Duodenal mucosa (tissue), 2 donors: ENCODE data around the gene NCOA3.
"Not testable (repeated sequence)": the region's sequence is repeated elsewhere in the genome, so short reads cannot be mapped to it uniquely, and the experiment has no call there.

Source experiments
- H3K27ac ChIP-seq: one replicate; pipeline ENCODE4 v1.7.0; 2013; ENCODE audit warnings: low read depth, low read length
- H3K27me3 ChIP-seq, 2 donors: one replicate each; pipeline ENCODE4 v1.7.0; 2013; ENCODE audit warnings: low read length in 2 of 2, control low read depth in 1 of 2; ENCODE audit not compliant: insufficient read depth in 2 of 2, control insufficient read depth in 1 of 2
- H3K36me3 ChIP-seq, 2 donors: one replicate each; pipeline ENCODE4 v1.7.0; 2013; ENCODE audit warnings: low read length in 2 of 2, control low read depth in 1 of 2; ENCODE audit not compliant: insufficient read depth in 2 of 2, control insufficient read depth in 1 of 2
- H3K4me1 ChIP-seq, 2 donors: one replicate each; pipeline ENCODE4 v1.7.0; 2013; ENCODE audit warnings: low read length in 2 of 2, control low read depth in 1 of 2; ENCODE audit not compliant: insufficient read depth in 2 of 2, control insufficient read depth in 1 of 2
- H3K4me3 ChIP-seq, 2 donors: one replicate each; pipeline ENCODE4 v1.7.0; 2013; ENCODE audit warnings: low read length in 2 of 2, low read depth in 1 of 2
- H3K9ac ChIP-seq, 2 donors: one replicate each; pipeline ENCODE4 v1.7.0; 2013; ENCODE audit warnings: low read length in 2 of 2, low read depth in 1 of 2
- H3K9me3 ChIP-seq, 2 donors: one replicate each; pipeline ENCODE4 v1.7.0; 2013; ENCODE audit warnings: low read length in 2 of 2, control low read depth in 1 of 2; ENCODE audit not compliant: control insufficient read depth in 1 of 2

Gene NCOA3

DNA sequence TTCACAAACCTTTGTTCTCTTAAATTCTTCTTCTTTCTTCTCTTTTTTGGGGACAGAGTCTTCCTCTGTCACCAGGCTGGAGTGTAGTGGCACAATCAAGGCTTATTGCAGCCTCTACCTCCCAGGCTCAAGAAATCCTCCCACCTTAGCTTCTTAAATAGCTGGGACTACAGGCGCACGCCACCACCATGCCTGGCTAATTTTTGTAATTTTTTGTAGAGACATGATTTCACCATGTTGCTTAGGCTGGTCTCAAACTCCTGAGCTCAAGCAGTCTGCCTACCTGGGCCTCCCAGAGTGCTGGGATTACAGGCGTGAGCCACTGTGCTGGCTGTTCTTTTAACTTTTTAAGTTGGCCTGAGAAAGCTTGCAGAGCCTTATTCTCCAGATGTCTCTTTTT, 48.0 kb downstream of the NCOA3 start:
- no peaks in the 10 kb centered on the region for H3K4me1 ChIP-seq
- no peak overlapping the region for H3K4me3 ChIP-seq
- H3K36me3 ChIP-seq: no peaks in the 10 kb centered on the region
- no peaks in the 10 kb centered on the region for H3K9me3 ChIP-seq
- H3K9ac ChIP-seq: no peak overlapping the region
- H3K27ac ChIP-seq: no peak overlapping the region
- no peaks in the 10 kb centered on the region for H3K27me3 ChIP-seq

DNA sequence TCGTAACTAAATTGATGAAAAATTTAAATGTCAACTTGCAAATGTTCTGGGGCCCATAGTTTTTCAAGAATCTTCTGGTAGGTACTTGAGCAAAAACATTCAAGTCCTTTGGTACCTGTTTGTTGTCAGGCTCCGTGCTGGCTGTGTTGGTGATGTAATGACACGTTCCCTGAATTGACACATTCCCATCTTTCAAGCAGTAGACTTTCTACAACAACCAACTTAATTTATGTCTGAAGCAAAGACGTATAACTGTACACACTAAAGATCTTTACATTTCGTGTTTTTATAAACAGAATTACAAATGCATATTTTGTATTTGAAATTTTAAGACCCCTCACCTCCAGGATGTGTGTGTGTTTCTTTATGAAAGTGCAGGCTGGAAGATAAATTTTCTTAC, 49.5 kb downstream of the NCOA3 start:
- no peaks in the 10 kb centered on the region for H3K9me3 ChIP-seq
- H3K27ac ChIP-seq: no peak overlapping the region
- no peaks in the 10 kb centered on the region for H3K36me3 ChIP-seq
- H3K9ac ChIP-seq: no peak overlapping the region
- no peaks in the 10 kb centered on the region for H3K4me1 ChIP-seq
- H3K27me3 ChIP-seq: no peaks in the 10 kb centered on the region
- no peak overlapping the region for H3K4me3 ChIP-seq

DNA sequence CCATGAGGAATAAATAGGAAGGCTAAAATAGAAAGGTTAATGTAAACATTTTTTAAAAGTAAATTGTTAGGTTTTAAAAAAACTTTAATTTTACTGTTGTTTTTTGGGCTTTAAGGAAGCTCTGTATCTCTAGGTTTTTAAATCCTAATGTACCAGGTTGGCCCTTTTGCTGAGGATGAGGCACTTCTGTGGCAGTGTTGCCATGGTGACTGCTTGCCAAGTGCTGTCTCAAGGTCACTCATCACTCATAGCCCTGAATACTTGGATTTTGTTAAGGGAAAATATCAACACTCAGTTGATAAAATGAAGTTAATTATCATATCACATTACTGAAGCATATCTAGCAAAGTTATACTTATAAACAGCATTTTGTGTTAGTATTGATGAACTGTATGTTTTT, 50.2 kb downstream of the NCOA3 start:
- H3K9me3 ChIP-seq: no peaks in the 10 kb centered on the region
- no peak overlapping the region for H3K4me3 ChIP-seq
- no peaks in the 10 kb centered on the region for H3K36me3 ChIP-seq
- no peaks in the 10 kb centered on the region for H3K27me3 ChIP-seq
- H3K9ac ChIP-seq: no peak overlapping the region
- H3K4me1 ChIP-seq: no peaks in the 10 kb centered on the region
- no peak overlapping the region for H3K27ac ChIP-seq

DNA sequence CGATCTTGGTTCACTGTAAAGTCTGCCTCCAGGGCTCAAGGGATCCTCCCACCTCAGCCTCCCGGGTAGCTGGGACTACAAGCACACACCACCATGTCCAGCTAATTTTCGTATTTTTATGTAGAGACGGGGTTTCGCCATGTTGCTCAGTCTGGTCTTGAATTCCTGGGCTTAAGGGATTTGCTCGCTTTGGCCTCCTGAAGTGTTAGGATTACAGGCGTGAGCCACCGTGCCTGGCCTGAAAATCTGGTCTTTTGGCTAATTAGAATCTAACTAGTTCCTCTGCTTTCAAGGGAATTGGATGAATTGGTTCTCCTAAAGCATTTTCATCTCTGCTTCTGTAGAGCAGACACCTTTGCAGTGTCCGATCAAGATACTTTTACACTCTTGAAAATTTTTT, 51.3 kb downstream of the NCOA3 start:
- Histone ChIP-seq H3K4me1 (no peaks in the 10 kb centered on the region), H3K36me3 (no peaks in the 10 kb centered on the region), H3K27ac (no peak overlapping the region), H3K27me3 (no peaks in the 10 kb centered on the region), H3K9ac (no peak overlapping the region), H3K4me3 (no peak overlapping the region), H3K9me3 (no peaks in the 10 kb centered on the region)

DNA sequence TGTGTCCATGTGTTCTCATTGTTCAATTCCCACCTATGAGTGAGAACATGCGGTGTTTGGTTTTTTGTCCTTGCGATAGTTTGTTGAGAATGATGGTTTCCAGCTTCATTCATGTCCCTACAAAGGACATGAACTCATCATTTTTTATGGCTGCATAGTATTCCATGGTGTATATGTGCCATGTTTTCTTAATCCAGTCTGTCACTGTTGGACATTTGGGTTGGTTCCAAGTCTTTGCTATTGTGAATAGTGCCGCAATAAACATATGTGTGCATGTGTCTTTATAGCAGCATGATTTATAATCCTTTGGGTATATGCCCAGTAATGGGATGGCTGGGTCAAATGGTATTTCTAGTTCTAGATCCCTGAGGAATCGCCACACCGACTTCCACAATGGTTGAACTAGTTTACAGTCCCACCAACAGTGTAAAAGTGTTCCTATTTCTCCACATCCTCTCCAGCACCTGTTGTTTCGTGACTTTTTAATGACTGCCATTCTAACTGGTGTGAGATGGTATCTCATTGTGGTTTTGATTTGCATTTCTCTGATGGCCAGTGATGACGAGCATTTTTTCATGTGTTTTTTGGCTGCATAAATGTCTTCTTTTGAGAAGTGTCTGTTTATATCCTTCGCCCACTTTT, 52.0 kb downstream of the NCOA3 start:
- not testable (repeated sequence) for H3K4me1 ChIP-seq, H3K36me3 ChIP-seq, H3K27me3 ChIP-seq, H3K27ac ChIP-seq, H3K4me3 ChIP-seq, H3K9ac ChIP-seq, H3K9me3 ChIP-seq

DNA sequence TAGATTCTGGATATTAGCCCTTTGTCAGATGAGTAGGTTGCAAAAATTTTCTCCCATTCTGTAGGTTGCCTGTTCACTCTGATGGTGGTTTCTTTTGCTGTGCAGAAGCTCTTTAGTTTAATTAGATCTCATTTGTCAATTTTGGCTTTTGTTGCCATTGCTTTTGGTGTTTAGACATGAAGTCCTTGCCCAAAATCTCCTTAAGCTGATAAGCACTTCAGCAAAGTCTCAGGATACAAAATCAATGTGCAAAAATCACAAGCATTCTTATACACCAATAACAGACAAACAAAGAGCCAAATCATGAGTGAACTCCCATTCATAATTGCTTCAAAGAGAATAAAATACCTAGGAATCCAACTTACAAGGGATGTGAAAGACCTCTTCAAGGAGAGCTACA, 52.6 kb downstream of the NCOA3 start:
- not testable (repeated sequence) for H3K9ac ChIP-seq, H3K9me3 ChIP-seq, H3K4me3 ChIP-seq, H3K36me3 ChIP-seq, H3K27me3 ChIP-seq, H3K4me1 ChIP-seq, H3K27ac ChIP-seq

DNA sequence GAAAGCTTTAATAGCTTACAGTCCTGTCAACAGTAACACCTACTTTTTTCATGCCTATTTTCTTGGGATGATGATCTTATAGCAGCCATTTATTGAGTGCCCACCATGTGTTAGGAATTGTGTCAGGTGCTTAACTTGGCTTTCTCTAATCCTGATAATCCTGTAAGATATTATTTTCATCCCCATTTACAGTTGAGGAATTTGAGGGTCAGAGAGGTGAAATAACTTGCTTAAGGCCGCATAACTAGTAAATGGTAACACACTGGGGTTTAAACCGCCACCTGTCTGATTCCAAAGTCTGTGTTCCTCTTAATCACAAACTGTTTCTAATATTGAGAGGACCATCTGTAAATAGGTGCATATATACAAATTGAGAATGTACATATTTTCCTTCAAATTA, 55.5 kb downstream of the NCOA3 start:
- no peak overlapping the region for H3K27ac ChIP-seq
- H3K9ac ChIP-seq: no peak overlapping the region
- peaks cover 6 to 8% of the 10 kb centered on the region in 2 donors for H3K4me1 ChIP-seq

DNA sequence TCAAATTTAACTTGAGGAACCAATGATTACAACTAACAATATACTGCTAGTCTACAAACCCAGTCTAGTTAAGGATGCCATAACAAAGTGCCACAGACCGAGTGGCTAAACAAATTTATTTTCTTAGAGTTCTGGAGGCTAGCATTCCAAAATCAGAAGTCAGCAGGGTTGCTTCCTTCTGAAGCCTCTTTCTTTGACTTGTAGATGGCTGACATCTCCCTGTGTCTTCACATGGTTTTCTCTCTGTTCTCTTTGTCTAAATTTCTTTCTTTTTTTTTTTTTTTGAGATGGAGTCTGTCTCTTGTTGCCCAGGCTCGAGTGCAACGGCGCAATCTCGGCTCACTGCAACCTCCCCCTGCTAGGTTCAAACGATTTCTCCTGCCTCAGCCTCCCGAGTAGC, 56.1 kb downstream of the NCOA3 start:
- H3K4me3 ChIP-seq: no peak overlapping the region
- no peak overlapping the region for H3K27ac ChIP-seq
- peaks cover 6 to 9% of the 10 kb centered on the region in 2 donors for H3K4me1 ChIP-seq
- no peak overlapping the region for H3K9ac ChIP-seq
- H3K27me3 ChIP-seq: no peaks in the 10 kb centered on the region
- H3K36me3 ChIP-seq: no peaks in the 10 kb centered on the region
- H3K9me3 ChIP-seq: no peaks in the 10 kb centered on the region

More for the DNA sequence above, 55.5 kb downstream of the NCOA3 start:
- no peaks in the 10 kb centered on the region for H3K27me3 ChIP-seq
- H3K36me3 ChIP-seq: no peaks in the 10 kb centered on the region
- H3K9me3 ChIP-seq: no peaks in the 10 kb centered on the region
- no peak overlapping the region for H3K4me3 ChIP-seq

DNA sequence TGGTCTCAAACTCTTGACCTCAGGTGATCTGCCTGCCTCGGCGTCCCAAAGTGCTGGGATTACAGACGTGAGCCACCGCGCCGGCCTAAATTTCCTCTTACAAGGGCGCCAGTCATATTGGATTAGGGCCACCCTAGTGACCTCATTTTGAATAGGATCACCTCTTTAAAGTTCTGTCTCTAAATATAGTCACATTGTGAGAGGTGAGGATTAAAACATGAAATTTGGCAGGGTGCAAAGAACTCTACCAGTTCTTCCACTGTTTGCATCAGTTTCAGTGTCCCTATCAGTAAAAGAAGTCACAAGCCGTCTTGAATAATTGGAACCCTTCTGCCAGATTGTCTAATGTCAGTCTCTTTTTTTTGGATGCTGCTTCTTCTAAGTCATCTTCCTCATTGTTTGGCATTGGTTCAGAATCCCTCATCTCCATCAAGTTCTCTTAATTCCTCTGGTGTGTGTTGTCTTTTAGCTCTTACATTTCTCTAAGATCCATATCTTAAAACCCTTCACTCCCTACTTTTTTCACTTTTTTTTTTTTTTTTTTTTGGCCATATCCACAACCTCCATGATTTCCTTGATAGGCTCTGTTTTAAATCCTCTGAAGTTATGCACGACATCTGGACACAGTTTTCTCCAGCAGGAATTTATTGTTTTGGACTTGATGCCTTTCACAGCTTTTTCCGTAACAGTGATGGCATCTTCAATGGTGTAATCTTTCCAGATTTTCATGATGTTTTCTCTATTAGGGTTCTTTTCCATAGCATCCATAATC, 56.8 kb downstream of the NCOA3 start:
- H3K36me3 ChIP-seq: no peaks in the 10 kb centered on the region
- H3K27ac ChIP-seq: no peak overlapping the region
- peaks cover 6 to 9% of the 10 kb centered on the region in 2 donors for H3K4me1 ChIP-seq

DNA sequence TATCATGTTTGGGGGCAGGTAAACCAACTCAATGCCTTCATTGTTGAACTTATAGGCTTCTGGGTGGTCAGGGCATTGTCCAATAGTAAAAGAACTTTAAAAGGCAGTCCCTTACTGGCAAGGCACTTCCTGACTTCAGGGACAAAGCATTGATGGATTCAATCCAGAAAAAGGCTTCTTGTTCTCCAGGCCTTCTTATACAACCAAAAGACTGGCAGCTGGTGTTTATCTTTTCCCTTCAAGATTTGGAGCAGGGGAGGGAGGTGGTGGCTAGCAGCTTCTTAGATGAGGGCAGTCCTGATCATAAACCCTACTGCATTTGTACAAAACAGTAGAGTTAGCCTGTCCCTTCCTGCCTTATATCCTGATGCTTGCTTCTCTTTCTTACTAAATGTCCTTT, 57.5 kb downstream of the NCOA3 start:
- Histone ChIP-seq H3K4me1 (peaks cover 6 to 9% of the 10 kb centered on the region in 2 donors), H3K36me3 (no peaks in the 10 kb centered on the region), H3K27ac (no peak overlapping the region), H3K9me3 (no peaks in the 10 kb centered on the region), H3K4me3 (no peak overlapping the region), H3K27me3 (no peaks in the 10 kb centered on the region), H3K9ac (no peak overlapping the region)

More for the DNA sequence above, 56.8 kb downstream of the NCOA3 start:
- Histone ChIP-seq H3K4me3 (no peak overlapping the region), H3K9me3 (no peaks in the 10 kb centered on the region), H3K9ac (no peak overlapping the region), H3K27me3 (no peaks in the 10 kb centered on the region)
